ENCODE data around the gene DEGS2. TPM values are rescaled to one million over a fixed set of nuclear protein-coding genes. Genes with fewer than 3 reads are reported as not detected.

Gene DEGS2
- total RNA-seq, 1 experiment from 2014 or later: 1.8 TPM

DNA sequence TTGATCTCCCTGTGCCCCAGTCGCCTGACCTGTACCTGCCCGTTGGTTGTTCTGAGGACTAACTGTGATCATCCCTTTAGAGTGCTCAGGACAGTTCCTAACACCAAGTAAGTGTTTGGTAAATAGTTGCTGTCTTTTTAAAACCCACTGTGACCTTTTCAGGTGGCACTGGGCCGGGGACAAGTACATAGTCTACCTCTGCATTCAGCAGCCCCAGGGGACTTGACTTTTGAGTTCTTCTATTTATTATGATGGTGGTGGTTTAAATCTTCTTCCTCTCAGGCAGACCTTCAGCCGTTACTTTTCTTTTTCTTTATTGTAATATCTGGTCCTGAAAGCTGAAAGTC lies 55.5 kb downstream of the DEGS2 start:
- no peaks in the 10 kb centered on the region for H4K20me1 ChIP-seq (ENCODE audit: insufficient read depth)

More for the DNA sequence above, 55.5 kb downstream of the DEGS2 start:
- CTCF ChIA-PET: interaction anchor here (1.2 kb wide), 1 partner anchor 12 kb away, joined by 3 read pairs; no protein-coding TSS in a partner anchor
- TF ChIP-seq, protein P1, sequence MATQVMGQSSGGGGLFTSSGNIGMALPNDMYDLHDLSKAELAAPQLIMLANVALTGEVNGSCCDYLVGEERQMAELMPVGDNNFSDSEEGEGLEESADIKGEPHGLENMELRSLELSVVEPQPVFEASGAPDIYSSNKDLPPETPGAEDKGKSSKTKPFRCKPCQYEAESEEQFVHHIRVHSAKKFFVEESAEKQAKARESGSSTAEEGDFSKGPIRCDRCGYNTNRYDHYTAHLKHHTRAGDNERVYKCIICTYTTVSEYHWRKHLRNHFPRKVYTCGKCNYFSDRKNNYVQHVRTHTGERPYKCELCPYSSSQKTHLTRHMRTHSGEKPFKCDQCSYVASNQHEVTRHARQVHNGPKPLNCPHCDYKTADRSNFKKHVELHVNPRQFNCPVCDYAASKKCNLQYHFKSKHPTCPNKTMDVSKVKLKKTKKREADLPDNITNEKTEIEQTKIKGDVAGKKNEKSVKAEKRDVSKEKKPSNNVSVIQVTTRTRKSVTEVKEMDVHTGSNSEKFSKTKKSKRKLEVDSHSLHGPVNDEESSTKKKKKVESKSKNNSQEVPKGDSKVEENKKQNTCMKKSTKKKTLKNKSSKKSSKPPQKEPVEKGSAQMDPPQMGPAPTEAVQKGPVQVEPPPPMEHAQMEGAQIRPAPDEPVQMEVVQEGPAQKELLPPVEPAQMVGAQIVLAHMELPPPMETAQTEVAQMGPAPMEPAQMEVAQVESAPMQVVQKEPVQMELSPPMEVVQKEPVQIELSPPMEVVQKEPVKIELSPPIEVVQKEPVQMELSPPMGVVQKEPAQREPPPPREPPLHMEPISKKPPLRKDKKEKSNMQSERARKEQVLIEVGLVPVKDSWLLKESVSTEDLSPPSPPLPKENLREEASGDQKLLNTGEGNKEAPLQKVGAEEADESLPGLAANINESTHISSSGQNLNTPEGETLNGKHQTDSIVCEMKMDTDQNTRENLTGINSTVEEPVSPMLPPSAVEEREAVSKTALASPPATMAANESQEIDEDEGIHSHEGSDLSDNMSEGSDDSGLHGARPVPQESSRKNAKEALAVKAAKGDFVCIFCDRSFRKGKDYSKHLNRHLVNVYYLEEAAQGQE (IDR thresholded peaks at IDR 0.05; ENCODE audit: low read depth): no peak
- TF ChIP-seq EZH2 (IDR thresholded peaks at IDR 0.05) (no peak), EZH2phosphoT487 (IDR thresholded peaks at IDR 0.05; ENCODE audit: borderline replicate concordance) (no peak), POLR2A (IDR thresholded peaks at IDR 0.05; ENCODE audit: borderline replicate concordance, extremely low read depth, insufficient read depth, insufficient read length) (no peak), SIN3A (IDR thresholded peaks at IDR 0.05; ENCODE audit: low read depth) (no peak), RAD21 (IDR thresholded peaks at IDR 0.05; ENCODE audit: low read depth) (no peak), POLR2AphosphoS5 (IDR thresholded peaks at IDR 0.05; ENCODE audit: low read depth, low read length) (no peak), ELF1 (IDR thresholded peaks at IDR 0.05; ENCODE audit: borderline replicate concordance, low read depth) (no peak), FOSL1 (IDR thresholded peaks at IDR 0.05; ENCODE audit: low read depth) (no peak), CBX3 (IDR thresholded peaks at IDR 0.05; ENCODE audit: low read depth) (no peak), SRF (IDR thresholded peaks at IDR 0.05; ENCODE audit: low read depth) (no peak)
- Histone ChIP-seq H3K4me3 (replicated peaks in 1 of 2; ENCODE audit: low read depth in 1 of 2, low read length in 2 of 2) (no peak overlapping the region), H3K4me1 (ENCODE audit: control insufficient read depth in 1 of 2, insufficient read depth in 2 of 2, low read length in 2 of 2) (peaks cover 0 to 13% of the 10 kb centered on the region in 2 experiments; a peak in 1 of 4 replicates), H3K9ac (ENCODE audit: low read length) (no peak overlapping the region), H3K36me3 (ENCODE audit: control insufficient read depth in 1 of 2, insufficient read depth in 2 of 2, low read length in 2 of 2) (no peaks in the 10 kb centered on the region), H2AFZ (ENCODE audit: low read depth, low read length, poor library complexity, severe bottlenecking) (no peak overlapping the region), H3K27ac (ENCODE audit: low read depth, low read length) (no peak overlapping the region), H3K27me3 (ENCODE audit: insufficient read depth, low read length) (no peaks in the 10 kb centered on the region), H3K9me2 (ENCODE audit: insufficient read depth) (no peaks in the 10 kb centered on the region), H3K79me2 (ENCODE audit: insufficient read depth, low read length) (no peaks in the 10 kb centered on the region), H3K9me3 (ENCODE audit: control insufficient read depth in 1 of 2, insufficient read depth in 1 of 2, low read depth in 1 of 2, low read length in 2 of 2) (no peaks in the 10 kb centered on the region), H3K4me2 (ENCODE audit: low read length) (no peak overlapping the region)
- BruUV-seq (replicated peaks): no TSS peak
- DNase-seq (ENCODE audit: low read depth, low spot score): no peak
- no peak for ATAC-seq
- RAD21 ChIA-PET (ENCODE audit: low non-redundant PET in 1 of 2, low total read pairs in 2 of 2, uncharacterized antibody in 2 of 2, unreplicated experiment in 2 of 2): no interaction called here
- intact Hi-C loops (cut with micrococcal nuclease): no loop called here
- POLR2A ChIA-PET: no interaction called here
